Measurements from ENCODE around the gene C9.
"Not testable (repeated sequence)": the region's sequence is repeated elsewhere in the genome, so short reads cannot be mapped to it uniquely, and the experiment has no call there.

DNA sequence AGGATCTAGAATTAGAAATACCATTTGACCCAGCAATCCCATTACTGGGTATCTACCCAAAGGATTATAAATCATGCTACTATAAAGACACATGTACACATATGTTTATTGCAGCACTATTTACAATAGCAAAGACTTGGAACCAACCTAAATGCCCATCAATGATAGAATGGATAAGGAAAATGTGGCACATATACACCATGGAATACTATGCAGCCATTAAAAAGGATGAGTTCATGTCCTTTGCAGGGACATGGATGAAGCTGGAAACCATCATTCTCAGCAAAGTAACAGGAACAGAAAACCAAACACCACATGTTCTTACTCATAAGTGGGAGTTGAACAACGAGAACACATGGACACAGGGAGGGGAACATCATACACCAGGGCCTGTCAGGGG lies 129.8 kb downstream of the C9 start:
- not testable (repeated sequence) for TF ChIP-seq ZNF658, YY1 (tag by site-specific recombination; IDR thresholded peaks at IDR 0.05)
- TF ChIP-seq, protein P1, sequence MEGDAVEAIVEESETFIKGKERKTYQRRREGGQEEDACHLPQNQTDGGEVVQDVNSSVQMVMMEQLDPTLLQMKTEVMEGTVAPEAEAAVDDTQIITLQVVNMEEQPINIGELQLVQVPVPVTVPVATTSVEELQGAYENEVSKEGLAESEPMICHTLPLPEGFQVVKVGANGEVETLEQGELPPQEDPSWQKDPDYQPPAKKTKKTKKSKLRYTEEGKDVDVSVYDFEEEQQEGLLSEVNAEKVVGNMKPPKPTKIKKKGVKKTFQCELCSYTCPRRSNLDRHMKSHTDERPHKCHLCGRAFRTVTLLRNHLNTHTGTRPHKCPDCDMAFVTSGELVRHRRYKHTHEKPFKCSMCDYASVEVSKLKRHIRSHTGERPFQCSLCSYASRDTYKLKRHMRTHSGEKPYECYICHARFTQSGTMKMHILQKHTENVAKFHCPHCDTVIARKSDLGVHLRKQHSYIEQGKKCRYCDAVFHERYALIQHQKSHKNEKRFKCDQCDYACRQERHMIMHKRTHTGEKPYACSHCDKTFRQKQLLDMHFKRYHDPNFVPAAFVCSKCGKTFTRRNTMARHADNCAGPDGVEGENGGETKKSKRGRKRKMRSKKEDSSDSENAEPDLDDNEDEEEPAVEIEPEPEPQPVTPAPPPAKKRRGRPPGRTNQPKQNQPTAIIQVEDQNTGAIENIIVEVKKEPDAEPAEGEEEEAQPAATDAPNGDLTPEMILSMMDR (tag by site-specific recombination; IDR thresholded peaks at IDR 0.05): not testable (repeated sequence)
- TF ChIP-seq, protein P2, sequence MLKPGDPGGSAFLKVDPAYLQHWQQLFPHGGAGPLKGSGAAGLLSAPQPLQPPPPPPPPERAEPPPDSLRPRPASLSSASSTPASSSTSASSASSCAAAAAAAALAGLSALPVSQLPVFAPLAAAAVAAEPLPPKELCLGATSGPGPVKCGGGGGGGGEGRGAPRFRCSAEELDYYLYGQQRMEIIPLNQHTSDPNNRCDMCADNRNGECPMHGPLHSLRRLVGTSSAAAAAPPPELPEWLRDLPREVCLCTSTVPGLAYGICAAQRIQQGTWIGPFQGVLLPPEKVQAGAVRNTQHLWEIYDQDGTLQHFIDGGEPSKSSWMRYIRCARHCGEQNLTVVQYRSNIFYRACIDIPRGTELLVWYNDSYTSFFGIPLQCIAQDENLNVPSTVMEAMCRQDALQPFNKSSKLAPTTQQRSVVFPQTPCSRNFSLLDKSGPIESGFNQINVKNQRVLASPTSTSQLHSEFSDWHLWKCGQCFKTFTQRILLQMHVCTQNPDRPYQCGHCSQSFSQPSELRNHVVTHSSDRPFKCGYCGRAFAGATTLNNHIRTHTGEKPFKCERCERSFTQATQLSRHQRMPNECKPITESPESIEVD (tag by site-specific recombination; IDR thresholded peaks at IDR 0.05): not testable (repeated sequence)

Measured in HEK293 (cell line).